ENCODE results near the gene GABRA4. TPM values are rescaled to one million over a fixed set of nuclear protein-coding genes. Genes with fewer than 3 reads are reported as not detected.

The GABRA4 gene
- total and polyA plus RNA-seq, 10 of the 15 experiments (the other 5 are each of a cell fraction or from before 2014, with no cell fraction given): 0.69 to 14.6 (median 1.1) TPM

GRCh38 chr4:47032405-47033106, 39.2 kb upstream of the GABRA4 start (continued):
- TF ChIP-seq, protein P1, sequence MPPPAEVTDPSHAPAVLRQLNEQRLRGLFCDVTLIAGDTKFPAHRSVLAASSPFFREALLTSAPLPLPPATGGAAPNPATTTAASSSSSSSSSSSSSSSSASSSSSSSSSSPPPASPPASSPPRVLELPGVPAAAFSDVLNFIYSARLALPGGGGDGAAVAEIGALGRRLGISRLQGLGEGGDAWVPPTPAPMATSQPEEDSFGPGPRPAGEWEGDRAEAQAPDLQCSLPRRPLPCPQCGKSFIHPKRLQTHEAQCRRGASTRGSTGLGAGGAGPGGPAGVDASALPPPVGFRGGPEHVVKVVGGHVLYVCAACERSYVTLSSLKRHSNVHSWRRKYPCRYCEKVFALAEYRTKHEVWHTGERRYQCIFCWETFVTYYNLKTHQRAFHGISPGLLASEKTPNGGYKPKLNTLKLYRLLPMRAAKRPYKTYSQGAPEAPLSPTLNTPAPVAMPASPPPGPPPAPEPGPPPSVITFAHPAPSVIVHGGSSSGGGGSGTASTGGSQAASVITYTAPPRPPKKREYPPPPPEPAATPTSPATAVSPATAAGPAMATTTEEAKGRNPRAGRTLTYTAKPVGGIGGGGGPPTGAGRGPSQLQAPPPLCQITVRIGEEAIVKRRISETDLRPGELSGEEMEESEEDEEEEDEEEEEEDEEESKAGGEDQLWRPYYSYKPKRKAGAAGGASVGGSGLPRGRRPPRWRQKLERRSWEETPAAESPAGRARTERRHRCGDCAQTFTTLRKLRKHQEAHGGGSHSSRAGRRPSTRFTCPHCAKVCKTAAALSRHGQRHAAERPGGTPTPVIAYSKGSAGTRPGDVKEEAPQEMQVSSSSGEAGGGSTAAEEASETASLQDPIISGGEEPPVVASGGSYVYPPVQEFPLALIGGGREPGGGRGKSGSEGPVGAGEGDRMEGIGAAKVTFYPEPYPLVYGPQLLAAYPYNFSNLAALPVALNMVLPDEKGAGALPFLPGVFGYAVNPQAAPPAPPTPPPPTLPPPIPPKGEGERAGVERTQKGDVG (CRISPR knock-in tag; IDR thresholded peaks at IDR 0.05): no peak
- TF ChIP-seq IKZF2 (IDR thresholded peaks at IDR 0.05) (0 out of 4 replicates have a peak, but pooled peaks of 1 of the 2 experiments have one; percentile 11), RAD51 (IDR thresholded peaks at IDR 0.05) (no peak), USF1 (IDR thresholded peaks at IDR 0.05; ENCODE audit: borderline replicate concordance, extremely low read length, insufficient read depth, low read depth, low read length) (no peak), RELA (IDR thresholded peaks at IDR 0.05; ENCODE audit: borderline replicate concordance, partially characterized antibody) (peak; percentile 60), NR2C2 (IDR thresholded peaks at IDR 0.05; ENCODE audit: borderline replicate concordance, control insufficient read depth, insufficient read length, low read depth) (no peak), KLF5 (IDR thresholded peaks at IDR 0.05; ENCODE audit: partially characterized antibody) (no peak), FOS (IDR thresholded peaks at IDR 0.05; ENCODE audit: borderline replicate concordance, extremely low read depth, insufficient read length) (no peak), HDAC6 (IDR thresholded peaks at IDR 0.05; ENCODE audit: unreplicated experiment) (no peak), JUND (IDR thresholded peaks at IDR 0.05; ENCODE audit: low read depth, low read length) (no peak), EP300 (IDR thresholded peaks at IDR 0.05; ENCODE audit: borderline replicate concordance in 1 of 2, control insufficient read depth in 1 of 2, low read depth in 2 of 2, low read length in 2 of 2) (no peak), MEF2B (IDR thresholded peaks at IDR 0.05; ENCODE audit: partially characterized antibody, poor library complexity, severe bottlenecking) (no peak), SREBF1 (IDR thresholded peaks at IDR 0.05; ENCODE audit: low read length) (no peak), MYC (IDR thresholded peaks at IDR 0.05; ENCODE audit: insufficient read depth, insufficient read length, insufficient replicate concordance, low read length, severe bottlenecking) (no peak), MLLT1 (IDR thresholded peaks at IDR 0.05) (no peak), IKZF1 (conservative IDR thresholded peaks at IDR 0.05) (peak; percentile 49; the same call in 1 of the 2 replicates), RAD21 (IDR thresholded peaks at IDR 0.05; ENCODE audit: insufficient read depth, low read depth, low read length) (peak; percentile 71), BMI1 (IDR thresholded peaks at IDR 0.05; ENCODE audit: borderline replicate concordance) (no peak), SMARCA5 (IDR thresholded peaks at IDR 0.05) (peak; percentile 62), YY1 (IDR thresholded peaks at IDR 0.05; ENCODE audit: low read depth, low read length) (peak; percentile 78), ZNF24 (IDR thresholded peaks at IDR 0.05) (no peak)
- TF ChIP-seq, protein P2, sequence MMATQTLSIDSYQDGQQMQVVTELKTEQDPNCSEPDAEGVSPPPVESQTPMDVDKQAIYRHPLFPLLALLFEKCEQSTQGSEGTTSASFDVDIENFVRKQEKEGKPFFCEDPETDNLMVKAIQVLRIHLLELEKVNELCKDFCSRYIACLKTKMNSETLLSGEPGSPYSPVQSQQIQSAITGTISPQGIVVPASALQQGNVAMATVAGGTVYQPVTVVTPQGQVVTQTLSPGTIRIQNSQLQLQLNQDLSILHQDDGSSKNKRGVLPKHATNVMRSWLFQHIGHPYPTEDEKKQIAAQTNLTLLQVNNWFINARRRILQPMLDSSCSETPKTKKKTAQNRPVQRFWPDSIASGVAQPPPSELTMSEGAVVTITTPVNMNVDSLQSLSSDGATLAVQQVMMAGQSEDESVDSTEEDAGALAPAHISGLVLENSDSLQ (IDR thresholded peaks at IDR 0.05): no peak
